Skeletal muscle tissue (tissue), 4 donors: ENCODE measurements around the gene DLGAP1. TPM values are rescaled to one million over a fixed set of nuclear protein-coding genes. Genes with fewer than 3 reads are reported as not detected.
"Not testable (repeated sequence)": the region's sequence is repeated elsewhere in the genome, so short reads cannot be mapped to it uniquely, and the experiment has no call there.

Source experiments
- H3K27ac ChIP-seq: one replicate; pipeline ENCODE4 v1.7.0; 2013; ENCODE audit warnings: mild to moderate bottlenecking, low read depth, low read length, inconsistent platforms
- H3K27me3 ChIP-seq, 3 donors: one replicate each; pipeline ENCODE4 v1.7.0; 2013; ENCODE audit warnings: low read length in 3 of 3; ENCODE audit not compliant: control insufficient read depth in 3 of 3, insufficient read depth in 3 of 3
- H3K36me3 ChIP-seq, 3 donors: one replicate each; pipeline ENCODE4 v1.7.0; 2013; ENCODE audit warnings: low read length in 3 of 3; ENCODE audit not compliant: control insufficient read depth in 3 of 3, insufficient read depth in 3 of 3
- H3K4me1 ChIP-seq, 3 donors: one replicate each; pipeline ENCODE4 v1.7.0; 2013; ENCODE audit warnings: low read length in 3 of 3, mild to moderate bottlenecking in 3 of 3; ENCODE audit not compliant: control insufficient read depth in 3 of 3, insufficient read depth in 3 of 3
- H3K4me3 ChIP-seq, 3 donors: one replicate each; pipeline ENCODE4 v1.7.0; 2013; ENCODE audit warnings: low read length in 3 of 3
- H3K9ac ChIP-seq, 3 donors: one replicate each; pipeline ENCODE4 v1.7.0; 2013; ENCODE audit warnings: low read length in 3 of 3, mild to moderate bottlenecking in 3 of 3, moderate library complexity in 2 of 3, low read depth in 1 of 3
- H3K9me3 ChIP-seq, 3 donors: one replicate each; pipeline ENCODE4 v1.7.0; 2013; ENCODE audit warnings: low read length in 3 of 3; ENCODE audit not compliant: control insufficient read depth in 3 of 3
- total RNA-seq: library from RNA; depleted of rRNA; stranded (reverse); fragments of >200 nt; gene quantifications from one replicate; pipeline ENCODE4 v1.2.3, GENCODE V29; 2014
- donor health status: Osteomylitis.

Gene DLGAP1
- total RNA-seq, 1 donor from 2014 or later = 0.52 TPM

DNA sequence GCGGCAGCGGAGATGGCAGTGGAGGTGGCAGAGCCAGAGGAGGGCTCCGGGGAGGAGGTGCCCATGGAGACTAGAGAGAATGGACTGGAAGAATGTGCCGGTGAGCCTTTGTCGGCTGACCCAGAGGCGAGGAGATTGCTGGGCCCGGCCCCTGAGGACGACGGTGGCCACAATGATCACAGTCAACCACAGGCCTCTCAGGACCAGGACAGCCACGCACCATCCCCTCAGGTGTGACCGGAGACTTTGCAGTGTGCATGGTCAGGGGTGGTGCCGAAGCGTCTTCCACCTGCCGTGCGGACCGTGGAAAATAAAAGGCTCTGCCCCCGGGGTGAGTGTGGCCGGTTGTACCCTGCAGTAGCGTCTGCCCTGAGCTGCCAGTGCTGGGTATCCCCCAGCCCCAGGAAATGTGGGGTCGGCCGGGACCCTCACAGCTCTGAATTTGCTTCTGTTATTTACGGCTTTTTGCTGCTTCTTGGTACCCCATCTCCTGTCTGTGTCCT is 874.5 kb downstream of the DLGAP1 start:
- H3K9ac ChIP-seq, H3K27ac ChIP-seq, H3K9me3 ChIP-seq, H3K27me3 ChIP-seq, H3K4me3 ChIP-seq, H3K36me3 ChIP-seq, H3K4me1 ChIP-seq: not testable (repeated sequence)

DNA sequence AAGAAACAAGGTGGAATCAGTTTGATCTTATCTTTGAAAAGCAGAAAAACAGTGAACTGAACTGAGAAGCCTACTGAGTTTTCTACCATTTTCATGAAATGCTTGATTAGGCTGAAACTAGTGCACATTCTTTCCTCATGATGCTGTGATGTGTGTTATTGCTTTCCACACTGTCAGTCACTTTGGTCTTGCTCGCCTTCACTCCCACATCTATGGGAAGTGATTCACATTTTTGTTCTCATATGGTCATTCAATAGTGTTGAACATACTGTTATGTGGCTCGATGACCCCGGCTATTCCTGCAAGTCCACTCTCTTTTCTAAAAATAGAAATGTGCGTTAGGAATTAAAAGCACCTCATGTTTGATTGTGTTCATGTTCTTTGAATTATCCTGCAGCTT is 875.4 kb downstream of the DLGAP1 start:
- Histone ChIP-seq H3K9me3 (no peaks in the 10 kb centered on the region), H3K27ac (no peak overlapping the region), H3K36me3 (no peaks in the 10 kb centered on the region), H3K27me3 (no peaks in the 10 kb centered on the region), H3K4me3 (no peak overlapping the region), H3K4me1 (no peaks in the 10 kb centered on the region), H3K9ac (no peak overlapping the region)

DNA sequence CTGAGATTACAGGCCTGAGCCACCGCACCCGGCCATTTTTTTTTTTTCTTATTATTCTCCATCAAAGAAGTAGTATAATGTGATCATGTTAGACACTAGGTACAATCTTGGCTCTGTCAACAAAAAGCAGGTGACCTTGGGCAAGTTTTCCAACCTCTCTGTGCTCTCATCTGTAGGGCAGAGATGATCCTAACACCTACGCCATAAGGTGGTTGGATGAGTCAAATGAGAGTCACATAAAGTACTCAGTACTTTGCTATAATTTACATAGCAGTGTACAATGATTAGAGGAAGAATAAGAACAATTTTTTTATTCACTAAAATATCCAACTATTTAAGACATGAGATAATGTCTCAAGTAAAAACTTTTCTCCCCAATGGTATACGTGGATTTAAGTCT is 876.5 kb downstream of the DLGAP1 start:
- H3K9ac ChIP-seq = no peak overlapping the region
- H3K27me3 ChIP-seq = no peaks in the 10 kb centered on the region

DNA sequence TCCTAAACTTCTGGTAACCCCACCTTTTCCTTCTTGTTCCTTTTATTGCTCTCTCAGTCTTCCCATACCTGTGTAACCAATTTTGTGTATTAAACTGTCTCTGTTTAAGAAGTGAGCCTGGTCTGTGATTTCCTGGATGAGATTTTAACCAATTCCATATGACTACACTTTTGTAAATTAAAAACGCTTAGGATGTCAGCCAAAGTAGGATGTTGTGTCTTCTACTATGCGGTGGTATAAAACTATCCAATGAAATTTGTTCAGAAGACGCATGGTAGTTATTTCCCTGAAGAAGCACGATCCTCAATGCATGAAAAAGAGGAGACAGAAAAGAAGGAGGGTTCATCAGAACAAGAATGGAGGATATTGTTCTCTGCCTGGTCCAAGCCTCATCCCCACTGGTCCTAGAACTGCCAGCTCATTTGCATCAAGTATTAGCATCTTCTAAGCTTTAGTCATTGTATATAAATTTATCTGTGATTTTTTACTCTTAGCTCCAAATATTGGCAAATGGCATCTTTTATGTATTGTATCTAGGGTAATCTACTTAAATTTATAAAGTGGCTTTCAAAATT is 877.7 kb downstream of the DLGAP1 start:
- Histone ChIP-seq H3K36me3 (no peaks in the 10 kb centered on the region), H3K9ac (no peak overlapping the region), H3K27ac (no peak overlapping the region), H3K27me3 (no peaks in the 10 kb centered on the region), H3K4me3 (no peak overlapping the region), H3K9me3 (no peaks in the 10 kb centered on the region), H3K4me1 (no peaks in the 10 kb centered on the region)

More for the DNA sequence above, 876.5 kb downstream of the DLGAP1 start:
- Histone ChIP-seq H3K4me3 (no peak overlapping the region), H3K9me3 (no peaks in the 10 kb centered on the region), H3K36me3 (no peaks in the 10 kb centered on the region), H3K4me1 (no peaks in the 10 kb centered on the region), H3K27ac (no peak overlapping the region)

DNA sequence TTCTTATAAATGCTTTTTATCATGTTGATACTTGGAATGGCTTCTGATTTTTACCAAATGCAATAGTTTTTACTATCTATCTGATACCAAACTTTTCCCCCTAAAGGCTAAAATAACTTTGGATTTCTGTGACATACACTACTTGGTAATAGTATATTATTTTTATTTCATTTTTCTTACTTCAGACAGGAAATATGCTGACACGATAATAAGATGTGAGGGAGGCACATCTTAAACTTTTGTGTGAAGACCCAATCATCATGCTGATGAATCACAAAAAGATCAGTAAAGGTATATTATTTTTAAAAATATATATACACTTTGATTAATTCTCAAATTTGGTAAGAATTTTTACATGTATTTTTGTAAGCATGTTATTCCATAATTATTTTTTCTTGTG is 882.3 kb downstream of the DLGAP1 start:
- no peaks in the 10 kb centered on the region for H3K27me3 ChIP-seq
- no peak overlapping the region for H3K9ac ChIP-seq
- H3K9me3 ChIP-seq = no peaks in the 10 kb centered on the region

DNA sequence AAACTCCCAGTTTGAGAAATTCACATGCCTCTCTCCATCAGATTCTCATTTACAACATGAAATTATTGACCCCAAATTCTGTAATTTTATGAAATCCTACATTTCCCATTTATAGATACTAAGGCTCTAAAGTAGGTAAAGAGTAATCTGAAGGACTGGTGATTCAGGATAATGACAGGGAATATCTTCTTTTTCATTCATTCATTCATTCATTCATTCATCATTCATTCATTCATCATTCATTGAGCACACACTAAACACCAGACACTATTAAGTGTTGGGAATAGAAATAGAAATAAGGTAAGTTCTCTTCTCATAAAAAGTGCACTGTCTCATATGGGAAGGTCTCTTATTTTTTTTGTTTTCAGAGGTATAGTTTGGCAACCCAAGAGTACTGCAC is 888.3 kb downstream of the DLGAP1 start:
- Histone ChIP-seq H3K4me3 (no peak overlapping the region), H3K27ac (no peak overlapping the region), H3K9me3 (no peaks in the 10 kb centered on the region), H3K9ac (no peak overlapping the region), H3K4me1 (no peaks in the 10 kb centered on the region), H3K27me3 (no peaks in the 10 kb centered on the region), H3K36me3 (no peaks in the 10 kb centered on the region)

More for the DNA sequence above, 882.3 kb downstream of the DLGAP1 start:
- Histone ChIP-seq H3K36me3 (no peaks in the 10 kb centered on the region), H3K4me3 (no peak overlapping the region), H3K4me1 (no peaks in the 10 kb centered on the region), H3K27ac (no peak overlapping the region)

DNA sequence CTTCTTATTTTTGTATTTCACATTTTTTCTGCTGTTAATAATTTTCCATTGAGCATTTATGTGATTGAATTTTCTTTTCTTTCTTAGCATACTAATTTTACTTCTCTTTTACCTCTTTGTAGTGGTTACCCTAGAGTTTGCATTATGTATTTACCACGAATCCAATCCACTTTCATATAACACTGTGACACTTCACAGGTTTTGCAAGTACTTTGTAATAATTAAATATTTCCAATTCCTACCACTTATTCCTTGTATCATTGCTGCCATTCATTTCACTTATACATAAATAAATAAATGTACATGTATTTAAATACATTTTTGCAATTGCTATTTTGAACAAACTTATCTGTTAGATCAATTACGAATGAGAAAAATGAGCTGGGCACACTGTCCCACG is 894.4 kb downstream of the DLGAP1 start:
- no peaks in the 10 kb centered on the region for H3K4me1 ChIP-seq
- no peaks in the 10 kb centered on the region for H3K27me3 ChIP-seq
- no peak overlapping the region for H3K27ac ChIP-seq
- no peak overlapping the region for H3K9ac ChIP-seq
- no peaks in the 10 kb centered on the region for H3K9me3 ChIP-seq
- no peak overlapping the region for H3K4me3 ChIP-seq
- H3K36me3 ChIP-seq = no peaks in the 10 kb centered on the region

DNA sequence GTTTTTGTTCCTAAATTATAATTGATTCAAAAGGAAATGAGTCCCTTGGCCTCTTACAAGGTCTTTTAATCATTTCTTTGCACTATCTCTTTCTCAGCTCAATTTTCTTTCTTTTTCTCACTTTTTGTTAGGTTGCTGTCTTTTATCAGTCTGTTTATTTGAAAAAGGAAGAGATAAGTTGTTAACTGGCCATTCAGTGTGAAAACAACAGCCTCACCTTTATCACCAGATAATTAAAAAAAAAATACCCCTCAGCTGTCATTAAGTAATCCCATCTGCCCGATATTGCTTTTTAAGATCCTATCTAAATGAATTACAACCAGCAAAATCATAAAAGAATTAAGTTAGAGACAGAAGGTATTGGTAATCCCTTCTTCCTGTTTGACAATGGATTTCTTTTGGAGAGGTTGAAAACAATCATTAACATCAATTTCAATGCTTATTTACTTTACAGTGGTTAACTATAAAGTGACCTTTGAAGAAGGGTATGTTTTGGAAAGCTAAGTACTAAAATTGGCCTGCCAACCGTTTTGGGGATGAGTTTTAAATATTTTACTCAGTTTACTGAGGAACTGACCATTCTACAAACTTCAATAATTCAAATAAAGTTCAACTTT is 900.2 kb downstream of the DLGAP1 start:
- Histone ChIP-seq H3K4me3 (no peak overlapping the region), H3K4me1 (no peaks in the 10 kb centered on the region), H3K27ac (no peak overlapping the region), H3K27me3 (no peaks in the 10 kb centered on the region), H3K9me3 (no peaks in the 10 kb centered on the region), H3K36me3 (no peaks in the 10 kb centered on the region), H3K9ac (no peak overlapping the region)

DNA sequence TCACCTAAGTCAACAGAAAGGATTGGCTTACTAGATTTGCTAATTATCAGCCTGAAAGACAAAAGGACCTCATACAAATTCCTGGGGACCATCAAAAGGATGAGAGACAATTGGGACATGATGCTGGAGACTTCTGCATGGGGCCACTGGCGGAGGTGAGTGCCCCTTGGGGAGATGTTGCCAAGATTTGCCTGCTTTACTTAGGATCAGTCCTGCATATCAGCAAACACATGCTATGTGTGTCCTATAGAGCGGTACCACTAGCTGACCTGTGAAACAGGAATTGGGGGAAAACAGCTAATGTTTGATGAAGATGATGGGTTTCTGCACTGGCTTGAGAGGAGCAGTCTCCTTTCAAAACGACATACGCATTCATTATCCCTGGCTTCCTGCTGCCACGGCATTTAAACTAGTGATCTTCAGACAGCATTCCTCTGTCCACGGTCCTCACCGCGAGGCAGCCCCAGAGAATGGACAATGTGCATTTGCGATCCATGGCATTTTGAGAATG is 901.0 kb downstream of the DLGAP1 start:
- H3K9me3 ChIP-seq = no peaks in the 10 kb centered on the region
- no peak overlapping the region for H3K4me3 ChIP-seq
- H3K9ac ChIP-seq = no peak overlapping the region
- no peaks in the 10 kb centered on the region for H3K36me3 ChIP-seq
- no peaks in the 10 kb centered on the region for H3K27me3 ChIP-seq
- H3K27ac ChIP-seq = no peak overlapping the region
- no peaks in the 10 kb centered on the region for H3K4me1 ChIP-seq

DNA sequence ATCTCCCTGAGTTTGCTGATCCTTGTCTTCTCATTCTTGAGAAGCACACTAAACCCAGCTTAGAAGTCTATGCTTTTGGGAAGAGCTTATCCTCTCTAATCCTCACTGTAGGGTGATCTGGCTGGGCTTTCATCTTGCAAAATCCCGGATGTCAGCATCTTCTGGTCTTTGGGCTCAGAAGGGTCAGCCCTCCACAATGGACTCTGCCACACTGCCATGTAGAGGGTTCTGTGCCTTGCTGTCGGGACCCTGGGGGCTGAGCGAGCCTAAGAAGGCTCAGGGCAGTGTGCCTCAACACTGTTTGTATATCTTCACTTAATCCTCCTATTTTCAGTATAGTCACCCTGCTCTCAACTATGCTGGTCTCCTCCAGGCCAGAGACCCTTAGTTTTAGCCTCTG is 902.8 kb downstream of the DLGAP1 start:
- no peaks in the 10 kb centered on the region for H3K4me1 ChIP-seq
- no peak overlapping the region for H3K9ac ChIP-seq
- no peak overlapping the region for H3K4me3 ChIP-seq
- no peaks in the 10 kb centered on the region for H3K27me3 ChIP-seq
- no peak overlapping the region for H3K27ac ChIP-seq
- H3K9me3 ChIP-seq = no peaks in the 10 kb centered on the region
- H3K36me3 ChIP-seq = no peaks in the 10 kb centered on the region
